A673 (cell line): ENCODE data around the gene RNU1-4.
"Not testable (repeated sequence)": the region's sequence is repeated elsewhere in the genome, so short reads cannot be mapped to it uniquely, and the experiment has no call there.

Experiments
- CTCF ChIP-seq: fragments of 300-800, 200-600 bp; sonication (generic); conservative IDR thresholded peaks from 2 replicates; pipeline ENCODE4 v1.5.1; 2017; ENCODE audit warnings: low read depth, mild to moderate bottlenecking, antibody characterized with exemption, low read length, moderate library complexity, mixed read lengths
- EZH2 ChIP-seq: fragments of 200-600 bp; sonication (generic); IDR thresholded peaks from 2 replicates; pipeline ENCODE4 v1.6.1; 2017; ENCODE audit warnings: borderline replicate concordance, low read depth, mild to moderate bottlenecking, mixed read lengths, antibody characterized with exemption, low read length; ENCODE audit not compliant: poor library complexity, severe bottlenecking

DNA sequence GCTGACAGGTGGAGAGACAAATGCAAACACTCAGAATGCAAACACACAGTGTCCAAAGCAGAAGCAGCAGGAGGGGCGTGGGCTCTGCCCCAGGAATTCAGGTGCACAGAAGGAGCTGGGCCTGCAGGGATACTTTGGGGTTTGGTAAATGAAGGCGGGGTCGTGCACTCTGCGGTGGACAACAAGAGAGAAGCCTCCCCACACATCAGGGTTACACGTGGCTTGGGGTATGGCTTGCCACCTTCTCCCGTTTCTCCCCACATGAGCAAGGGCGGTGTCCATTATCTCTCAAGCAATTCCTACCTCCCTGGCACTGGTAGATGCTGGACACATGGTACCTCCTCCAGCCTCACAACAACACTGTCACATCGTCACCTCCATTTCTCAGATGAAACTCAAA lies 35.0 kb downstream of the RNU1-4 start:
- TF ChIP-seq CTCF, EZH2: not testable (repeated sequence)
